Heart right ventricle (tissue), 16 donors: ENCODE data around the gene CARM1. TPM values are rescaled to one million over a fixed set of nuclear protein-coding genes. Genes with fewer than 3 reads are reported as not detected.
A peak's percentile ranks its signal among the peaks of the same experiment; 100 is the strongest.

Experiments
- ATAC-seq, 8 donors: fragments of 200-7000 bp; cut with Tn5 transposase; one replicate each; pipeline ENCODE4 v1.9.1; 2020; ENCODE audit warnings: mild to moderate bottlenecking in 8 of 8, moderate library complexity in 8 of 8, moderate number of reproducible peaks in 1 of 8
- DNase-seq, 2 donors: peaks; one replicate each; pipeline ENCODE4 v3.0.0-alpha.2; 2020
- H3K27ac ChIP-seq, 10 donors: fragments of 200-600 bp; sonication (generic) in 2 of 10; one replicate each; pipeline versions ENCODE4 v1.5.0 to v1.8.0; 2020 to 2022; ENCODE audit warnings: mild to moderate bottlenecking in 3 of 10
- H3K27me3 ChIP-seq, 7 donors: fragments of 200-600 bp; one replicate each; pipeline ENCODE4 v1.8.0; 2021 to 2022; ENCODE audit warnings: mild to moderate bottlenecking in 2 of 7
- H3K36me3 ChIP-seq, 9 donors: fragments of 200-600 bp; sonication (generic) in 1 of 9; one replicate each; pipeline versions ENCODE4 v1.5.0 to v1.8.0; 2020 to 2022; ENCODE audit warnings: mild to moderate bottlenecking in 2 of 9
- H3K4me1 ChIP-seq, 9 donors: fragments of 200-600 bp; sonication (generic) in 1 of 9; one replicate each; pipeline versions ENCODE4 v1.5.0 to v1.8.0; 2020 to 2022; ENCODE audit warnings: mild to moderate bottlenecking in 4 of 9
- H3K4me3 ChIP-seq, 10 donors: fragments of 200-600 bp; sonication (generic) in 2 of 10; one replicate each; pipeline versions ENCODE4 v1.5.0 to v1.8.0; 2020 to 2022; ENCODE audit warnings: mild to moderate bottlenecking in 7 of 10, moderate library complexity in 2 of 10
- H3K9me3 ChIP-seq, 11 donors: fragments of 200-600 bp in 10 of 11; sonication (generic) in 2 of 11; one replicate each; pipeline versions ENCODE4 v1.5.0 to v1.8.0; 2013 to 2022; ENCODE audit warnings: mild to moderate bottlenecking in 2 of 11, control low read depth in 1 of 11, moderate library complexity in 1 of 11
- WGBS, 2 donors: extraction: QIAGEN DNeasy Blood & Tissue Kit; methylation state at CpG; one replicate each; pipeline ENCODE4 v1.1.7; 2013; ENCODE audit warnings: inconsistent platforms in 1 of 2; 5-methylcytosine and 5-hydroxymethylcytosine counted together
- intact Hi-C, 10 donors: fragments of 100-400 bp; cut with DNase I; formaldehyde crosslinking; loops; one replicate each; pipeline versions ENCODE4 v1.11.1 to v1.14.2; 2022
- polyA plus RNA-seq, 2 donors: library from polyadenylated mRNA; stranded (reverse); fragments of 200-250 nt; gene quantifications; one replicate each; pipeline ENCODE4 v1.2.3, GENCODE V29; 2013
- total RNA-seq, 10 donors: library from RNA; stranded (reverse); fragmentation: NEBNext Ultra II Directional in 3 of 10; extraction: Animal tissue kit (Norgen Biotek cat#: 25700) in 3 of 10; gene quantifications; one replicate each; pipeline versions ENCODE4 v1.2.1 to v1.2.4, GENCODE V29; 2021 to 2023
- TF ChIP-seq, protein P1 (sequence below), 9 donors: fragments of 200-600 bp; sonication (generic) in 2 of 9; IDR thresholded peaks; one replicate each; pipeline versions ENCODE4 v1.5.0 to v1.8.0; 2021 to 2022; ENCODE audit warnings: antibody characterized with exemption in 9 of 9, mild to moderate bottlenecking in 5 of 9, moderate library complexity in 1 of 9
- donor health status: Arrhythmogenic right ventricular cardiomyopathy.
- donor health status: ischemic (EF 13 %, LVEDD 7.1; RV severe dilation, severe dysfunction).
- donor health status: healthy with polysubstance abuse.
- donor health status: DM: no; HTN: yes; CAD: no.
- donor health status: DM: no; HTN: no; CAD: no.
- donor health status: ischemic (EF 25% LVEDD 6.9; RV normal size, moderate dysfunction).
- donor health status: ischemic (EF 25% LVEDD 5.7; RV mildly dilated, moderate dysfunction).
- donor health status: healthy.
- donor health status: DM: yes; HTN: yes; CAD: no.
- donor health status: Ischemic cardiomyopathy.
- donor health status: ischemic (EF 35%, LVEDD 5.7; RV mildly dilated, moderate dysfunction).
- donor health status: nonischemic (EF 11% LVEDD 7.7; RV severe dilation, severe dysfunction).
- donor health status: DM: yes; HTN: yes; CAD: no.
- donor health status: PGD.
- donor health status: ischemic (EF 29% LVEDD 5.4; RV normal size, mild dysfunction).
- donor health status: nonischemic (EF 23%, LVEDD 6.1; RV moderate dilation, normal function).

CARM1 gene
- total and polyA plus RNA-seq, 12 donors, result 25.8 to 45.4 (median 27.9) TPM

DNA sequence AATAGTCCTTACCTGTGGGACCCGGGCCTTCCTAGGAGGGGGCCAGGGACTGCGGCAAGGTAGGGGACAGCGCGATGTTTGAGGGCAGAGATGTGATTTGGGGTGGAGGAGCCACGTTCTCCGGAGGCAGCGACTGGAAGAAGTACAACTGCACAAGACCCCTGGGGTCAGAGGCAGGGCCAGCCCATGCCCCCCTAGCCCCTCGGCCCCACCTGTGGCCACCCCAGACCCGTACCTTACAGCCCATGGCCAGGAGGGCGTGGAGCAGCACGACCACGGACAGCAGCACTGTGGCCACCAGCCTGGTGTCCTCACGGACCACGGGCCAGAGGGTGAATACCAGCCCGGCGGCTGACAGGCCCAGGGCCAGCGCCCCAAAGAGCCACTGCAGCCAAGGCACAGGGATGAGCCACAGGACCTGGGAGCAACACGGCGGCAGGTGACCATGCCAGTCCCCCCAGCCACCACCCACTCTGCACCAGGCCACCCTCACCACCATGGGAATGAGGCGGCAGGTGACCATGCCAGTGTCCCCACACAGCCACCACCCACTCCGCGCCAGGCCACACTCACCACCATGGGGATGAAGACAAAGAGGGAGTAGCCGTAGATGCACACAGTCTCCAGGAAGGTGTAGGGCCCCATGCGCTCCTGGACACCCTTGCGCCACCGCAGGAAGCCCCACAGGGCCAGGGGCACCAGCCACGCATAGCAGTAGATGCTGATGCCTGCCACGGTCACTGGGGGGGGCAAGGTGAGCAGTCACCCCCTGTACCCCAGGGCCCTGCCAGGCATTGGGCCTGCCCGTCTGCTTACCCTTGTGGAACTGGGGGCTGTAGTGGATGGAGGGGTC lies 52.1 kb downstream of the CARM1 start:
- ATAC-seq (no peak), DNase-seq (no peak)
- WGBS, 2 donors, result 93 to 95% methylated on average over 28 to 29 of the region's 29 CpGs
- Histone ChIP-seq H3K4me1 (peaks cover 5 to 11% (median 9%) of the 10 kb centered on the region in 9 donors), H3K27ac (no peak overlapping the region), H3K4me3 (no peak overlapping the region), H3K36me3 (peaks cover 0 to 74% (median 14%) of the 10 kb centered on the region in 9 donors), H3K9me3 (no peaks in the 10 kb centered on the region), H3K27me3 (no peaks in the 10 kb centered on the region)
- intact Hi-C loops, result loop anchor here in 1 of 10 donors (10.0 kb wide), 1 partner anchor 49 kb away; the partner anchor contains the start of gene CARM1
- TF ChIP-seq, protein P1, sequence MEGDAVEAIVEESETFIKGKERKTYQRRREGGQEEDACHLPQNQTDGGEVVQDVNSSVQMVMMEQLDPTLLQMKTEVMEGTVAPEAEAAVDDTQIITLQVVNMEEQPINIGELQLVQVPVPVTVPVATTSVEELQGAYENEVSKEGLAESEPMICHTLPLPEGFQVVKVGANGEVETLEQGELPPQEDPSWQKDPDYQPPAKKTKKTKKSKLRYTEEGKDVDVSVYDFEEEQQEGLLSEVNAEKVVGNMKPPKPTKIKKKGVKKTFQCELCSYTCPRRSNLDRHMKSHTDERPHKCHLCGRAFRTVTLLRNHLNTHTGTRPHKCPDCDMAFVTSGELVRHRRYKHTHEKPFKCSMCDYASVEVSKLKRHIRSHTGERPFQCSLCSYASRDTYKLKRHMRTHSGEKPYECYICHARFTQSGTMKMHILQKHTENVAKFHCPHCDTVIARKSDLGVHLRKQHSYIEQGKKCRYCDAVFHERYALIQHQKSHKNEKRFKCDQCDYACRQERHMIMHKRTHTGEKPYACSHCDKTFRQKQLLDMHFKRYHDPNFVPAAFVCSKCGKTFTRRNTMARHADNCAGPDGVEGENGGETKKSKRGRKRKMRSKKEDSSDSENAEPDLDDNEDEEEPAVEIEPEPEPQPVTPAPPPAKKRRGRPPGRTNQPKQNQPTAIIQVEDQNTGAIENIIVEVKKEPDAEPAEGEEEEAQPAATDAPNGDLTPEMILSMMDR (IDR thresholded peaks at IDR 0.05), result no peak

DNA sequence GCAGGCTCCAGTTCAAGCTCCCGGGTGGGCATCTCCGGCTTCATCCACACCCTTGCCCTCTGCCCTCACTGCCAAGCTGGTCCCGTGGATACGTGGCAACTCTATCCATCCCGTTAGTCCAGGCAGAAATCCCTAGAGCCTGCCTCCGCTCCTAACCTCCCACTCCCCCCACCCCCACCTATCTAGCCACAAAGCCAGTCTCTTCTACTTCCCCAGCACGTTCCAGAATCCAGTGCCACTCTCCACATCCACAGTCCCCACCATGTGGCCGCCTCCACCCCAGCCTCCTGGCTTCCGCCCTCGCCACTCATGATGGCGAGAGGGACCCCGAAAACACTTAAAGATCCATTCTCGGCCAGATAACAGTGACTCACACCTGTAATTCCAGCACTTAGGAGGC lies 53.2 kb downstream of the CARM1 start:
- peaks cover 0 to 63% (median 11%) of the 10 kb centered on the region in 9 donors for H3K36me3 ChIP-seq
- TF ChIP-seq, protein P1 (IDR thresholded peaks at IDR 0.05), result no peak
- no peak overlapping the region for H3K27ac ChIP-seq
- 84 to 85% methylated on average over 13 of the region's 13 CpGs for WGBS, 2 donors
- H3K4me3 ChIP-seq, result no peak overlapping the region
- no peak for ATAC-seq
- no peaks in the 10 kb centered on the region for H3K9me3 ChIP-seq
- no peak for DNase-seq
- intact Hi-C loops, result loop anchor here in 1 of 10 donors (10.0 kb wide), 1 partner anchor 50 kb away; the partner anchor contains the start of gene CARM1
- H3K4me1 ChIP-seq, result peaks cover 9 to 19% (median 14%) of the 10 kb centered on the region in 9 donors
- no peaks in the 10 kb centered on the region for H3K27me3 ChIP-seq

DNA sequence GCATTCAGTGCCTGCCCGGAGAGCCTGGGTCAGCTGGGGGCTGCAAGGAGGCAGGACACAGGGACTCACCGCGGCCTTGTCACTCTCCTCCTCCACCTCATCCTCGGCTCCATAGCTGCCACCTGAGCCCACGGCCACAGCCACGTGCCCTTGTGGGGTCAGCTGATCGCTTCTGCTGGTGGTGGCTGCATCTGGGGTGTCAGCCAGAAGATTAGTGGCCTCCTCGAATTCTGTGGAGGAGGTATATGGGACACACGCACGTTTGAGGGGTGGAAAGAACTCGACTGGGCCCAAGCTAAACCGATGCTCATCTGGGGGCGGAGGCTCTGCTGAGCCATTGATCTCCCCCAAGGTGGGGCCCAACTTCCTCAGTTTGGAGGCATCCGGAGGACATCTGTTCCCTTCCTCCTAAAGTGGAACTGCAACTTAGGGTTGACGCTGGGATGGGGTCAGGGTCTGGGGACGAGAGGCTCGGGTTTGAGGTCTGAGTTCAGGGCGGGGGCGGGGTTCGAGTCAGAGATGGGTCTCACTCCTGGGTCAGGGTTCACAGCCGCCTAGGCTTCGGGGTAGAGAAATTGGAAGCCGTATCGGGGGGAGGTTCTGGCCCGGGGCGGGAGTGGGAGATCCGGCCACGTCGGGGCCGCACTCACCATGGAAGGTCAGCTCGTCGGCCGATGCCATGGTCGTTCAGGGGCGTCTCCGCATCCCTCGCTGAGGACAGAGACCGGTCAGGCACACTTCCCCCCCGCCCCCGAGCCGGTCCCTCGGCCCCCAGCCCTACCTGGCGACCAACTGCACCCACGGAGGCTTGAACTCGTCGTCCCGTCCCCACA lies 56.6 kb downstream of the CARM1 start:
- DNase-seq (no peak), ATAC-seq (peak in 5 of 8 donors; percentile 3 to 13 (median 8))
- TF ChIP-seq, protein P1 (IDR thresholded peaks at IDR 0.05), result no peak
- intact Hi-C loops, result loop anchor here in 8 of 10 donors (5.0 to 10.0 kb wide), 4 partner anchors 46 to 56 kb away; partner anchors contain the start of gene CARM1 (in 5 of the 8)
- peaks cover 10 to 32% (median 20%) of the 10 kb centered on the region in 9 donors for H3K4me1 ChIP-seq
- peak overlapping the region in 9 of 10 donors; percentile 72 to 93 (median 87) for H3K27ac ChIP-seq
- no peaks in the 10 kb centered on the region for H3K9me3 ChIP-seq
- H3K4me3 ChIP-seq, result peak overlapping the region; percentile 88 to 100 (median 98)
- 10% methylated on average over 47 of the region's 47 CpGs for WGBS, 2 donors
- H3K27me3 ChIP-seq, result no peaks in the 10 kb centered on the region
- H3K36me3 ChIP-seq, result peaks cover 0 to 58% (median 5%) of the 10 kb centered on the region in 9 donors
